Fibroblast of villous mesenchyme (primary cell): ENCODE data around the gene AKAP13. TPM values are rescaled to one million over a fixed set of nuclear protein-coding genes. Genes with fewer than 3 reads are reported as not detected.

Experiments
- DNase-seq: peaks from one replicate; pipeline ENCODE4 v3.0.0-alpha.2; 2010; ENCODE audit warnings: low read depth
- H3K4me3 ChIP-seq: 2 replicates; pipeline ENCODE4 v1.5.1; 2011; ENCODE audit warnings: low read depth, mild to moderate bottlenecking, low read length
- total RNA-seq: library from RNA; depleted of rRNA; stranded (reverse); fragments of >200 nt; gene quantifications from 2 replicates; pipeline ENCODE4 v1.2.3, GENCODE V29; 2012
- TF ChIP-seq, protein P1 (sequence below): IDR thresholded peaks from 2 replicates; pipeline ENCODE4 v1.5.1; 2012; ENCODE audit warnings: low read depth, mild to moderate bottlenecking, low read length; ENCODE audit not compliant: insufficient read depth

The AKAP13 gene
- total RNA-seq, 1 donor, result 164 TPM

DNA sequence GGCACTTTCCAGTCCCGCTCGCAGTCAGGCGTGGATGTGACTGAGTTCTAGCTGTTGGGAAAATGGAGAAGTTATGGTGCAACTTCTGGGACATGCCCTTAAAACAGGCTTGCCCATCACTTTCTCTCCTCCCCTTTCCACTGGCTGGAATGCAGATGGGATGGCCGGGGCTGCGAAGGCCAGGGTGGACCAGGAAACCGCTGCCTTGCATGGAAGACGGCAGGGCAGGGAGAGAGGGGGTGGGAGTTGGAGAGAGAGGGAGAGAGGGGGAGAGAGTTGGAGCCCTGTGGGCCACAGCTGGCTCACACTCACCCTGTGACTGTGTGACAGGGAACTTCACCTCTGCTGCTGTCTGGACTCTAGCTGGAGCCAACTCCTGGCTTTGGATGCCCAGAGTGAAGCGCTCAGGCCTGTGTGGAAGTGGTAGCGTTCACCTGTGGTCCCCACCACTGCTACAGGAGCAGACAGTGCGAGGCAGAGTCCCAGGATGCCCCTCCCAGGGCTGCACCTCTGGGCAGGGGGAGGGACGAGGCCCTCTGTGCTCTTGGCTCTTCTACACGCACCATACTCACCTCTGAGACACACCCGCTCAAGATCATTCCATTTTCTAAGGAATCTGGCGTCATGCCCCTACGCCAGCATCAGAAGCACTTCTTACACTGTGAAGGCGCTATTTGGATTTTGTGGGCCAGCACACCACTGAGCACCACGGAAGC, 377.7 kb downstream of the AKAP13 start:
- no peak overlapping the region for H3K4me3 ChIP-seq
- TF ChIP-seq, protein P1, sequence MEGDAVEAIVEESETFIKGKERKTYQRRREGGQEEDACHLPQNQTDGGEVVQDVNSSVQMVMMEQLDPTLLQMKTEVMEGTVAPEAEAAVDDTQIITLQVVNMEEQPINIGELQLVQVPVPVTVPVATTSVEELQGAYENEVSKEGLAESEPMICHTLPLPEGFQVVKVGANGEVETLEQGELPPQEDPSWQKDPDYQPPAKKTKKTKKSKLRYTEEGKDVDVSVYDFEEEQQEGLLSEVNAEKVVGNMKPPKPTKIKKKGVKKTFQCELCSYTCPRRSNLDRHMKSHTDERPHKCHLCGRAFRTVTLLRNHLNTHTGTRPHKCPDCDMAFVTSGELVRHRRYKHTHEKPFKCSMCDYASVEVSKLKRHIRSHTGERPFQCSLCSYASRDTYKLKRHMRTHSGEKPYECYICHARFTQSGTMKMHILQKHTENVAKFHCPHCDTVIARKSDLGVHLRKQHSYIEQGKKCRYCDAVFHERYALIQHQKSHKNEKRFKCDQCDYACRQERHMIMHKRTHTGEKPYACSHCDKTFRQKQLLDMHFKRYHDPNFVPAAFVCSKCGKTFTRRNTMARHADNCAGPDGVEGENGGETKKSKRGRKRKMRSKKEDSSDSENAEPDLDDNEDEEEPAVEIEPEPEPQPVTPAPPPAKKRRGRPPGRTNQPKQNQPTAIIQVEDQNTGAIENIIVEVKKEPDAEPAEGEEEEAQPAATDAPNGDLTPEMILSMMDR, result no peak

DNA sequence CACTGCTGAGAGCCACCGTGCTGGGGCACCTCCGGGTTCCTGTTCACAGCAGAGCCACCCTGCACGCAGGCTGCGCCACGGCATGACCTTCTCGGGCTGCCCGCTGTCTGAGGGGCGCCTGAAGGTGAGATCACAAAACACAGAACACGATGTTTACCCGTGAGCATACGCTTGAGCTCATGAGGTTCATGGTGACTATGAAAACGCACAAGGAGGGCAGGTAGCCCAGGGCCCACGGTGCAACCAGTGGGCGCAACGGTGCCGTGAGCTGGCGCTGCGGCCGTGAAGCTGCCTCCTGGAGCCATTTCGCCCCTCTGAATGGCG, 378.2 kb downstream of the AKAP13 start:
- TF ChIP-seq, protein P1, result no peak
- DNase-seq, result no peak
- H3K4me3 ChIP-seq, result no peak overlapping the region

More for the DNA sequence above, 377.7 kb downstream of the AKAP13 start:
- no peak for DNase-seq

DNA sequence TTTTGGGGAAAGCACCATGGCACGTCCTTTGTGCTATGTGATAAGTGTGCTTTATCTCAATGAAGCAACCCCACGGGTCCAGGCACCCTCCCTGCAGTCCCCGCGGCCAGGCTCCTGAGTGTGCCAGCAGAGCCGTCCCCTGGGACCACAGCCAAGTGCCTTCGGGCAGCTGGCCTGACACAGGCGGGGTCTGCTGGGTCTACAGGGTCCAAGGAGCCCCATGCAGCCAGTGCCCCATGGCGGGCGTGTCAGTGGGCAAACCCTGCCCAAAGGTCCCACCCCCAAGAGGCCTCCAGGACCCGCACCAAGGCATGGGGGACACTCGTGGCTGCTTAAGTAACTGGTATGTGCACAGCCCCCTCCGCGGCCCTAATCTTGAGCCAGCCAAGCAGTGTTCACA, 379.0 kb downstream of the AKAP13 start:
- no peak for DNase-seq
- TF ChIP-seq, protein P1, result no peak
- no peak overlapping the region for H3K4me3 ChIP-seq

DNA sequence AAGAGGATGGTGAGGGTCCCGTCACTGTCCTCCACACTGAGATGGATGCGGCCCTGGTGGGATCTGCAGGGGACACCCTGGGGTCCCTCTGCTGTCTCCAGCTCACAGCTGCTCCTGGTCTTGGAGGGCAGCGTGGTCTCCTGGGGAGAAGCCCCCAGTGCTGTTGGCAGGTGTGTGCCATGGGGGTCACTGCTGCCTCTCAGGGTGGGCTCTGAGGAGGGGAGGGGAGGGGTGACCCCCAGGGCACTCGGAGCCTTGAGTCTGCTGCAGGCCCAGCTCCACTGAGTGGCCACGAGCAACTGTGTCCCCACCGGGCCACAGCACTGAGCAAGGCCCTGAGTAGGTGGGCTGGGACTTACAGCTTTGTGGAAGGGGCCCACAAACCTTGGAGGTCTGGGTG, 379.6 kb downstream of the AKAP13 start:
- DNase-seq, result no peak

DNA sequence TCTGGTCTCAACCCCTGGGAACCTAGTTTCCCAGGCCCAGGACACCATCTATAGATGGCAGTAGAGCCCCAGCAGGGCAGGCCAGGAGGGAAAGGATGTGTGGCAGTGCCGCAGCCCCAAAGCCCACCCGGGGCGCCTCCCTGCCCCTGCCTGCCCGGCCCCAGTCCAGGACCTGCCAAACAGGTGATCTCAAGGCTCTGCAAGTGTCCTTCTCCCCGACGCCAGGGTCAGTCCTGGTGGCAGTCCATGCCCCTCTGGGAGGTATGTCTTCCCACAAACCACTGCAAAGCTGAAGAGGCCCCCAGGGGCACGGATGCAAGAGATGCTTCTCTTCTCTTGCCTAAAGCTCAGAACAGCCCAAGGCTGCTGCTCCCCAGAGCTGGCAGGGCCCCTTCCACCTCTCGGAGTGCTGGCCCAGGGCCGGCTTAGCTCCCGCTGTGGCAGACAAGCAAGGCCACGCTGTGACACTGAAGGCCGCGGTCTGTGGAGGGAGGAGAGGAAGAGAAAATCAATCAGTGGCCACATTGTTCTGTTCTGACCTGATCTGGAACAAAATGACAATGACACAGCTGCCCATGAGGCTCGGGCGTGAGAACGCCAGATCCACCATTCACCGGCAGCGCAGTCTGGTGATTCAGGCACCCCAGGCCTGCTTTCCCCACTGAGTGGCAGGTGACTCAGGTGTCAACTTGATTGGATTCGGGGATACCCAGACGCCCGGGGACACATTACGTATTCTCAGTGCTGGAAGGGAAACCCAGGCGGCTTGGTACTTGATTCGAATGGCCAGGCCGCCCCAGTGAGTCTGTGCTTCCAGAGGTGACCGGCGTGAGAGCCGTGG, 380.3 kb downstream of the AKAP13 start:
- TF ChIP-seq, protein P1, result peak; percentile 18
- H3K4me3 ChIP-seq, result no peak overlapping the region
- no peak for DNase-seq

More for the DNA sequence above, 379.6 kb downstream of the AKAP13 start:
- H3K4me3 ChIP-seq, result no peak overlapping the region
- TF ChIP-seq, protein P1, result no peak

DNA sequence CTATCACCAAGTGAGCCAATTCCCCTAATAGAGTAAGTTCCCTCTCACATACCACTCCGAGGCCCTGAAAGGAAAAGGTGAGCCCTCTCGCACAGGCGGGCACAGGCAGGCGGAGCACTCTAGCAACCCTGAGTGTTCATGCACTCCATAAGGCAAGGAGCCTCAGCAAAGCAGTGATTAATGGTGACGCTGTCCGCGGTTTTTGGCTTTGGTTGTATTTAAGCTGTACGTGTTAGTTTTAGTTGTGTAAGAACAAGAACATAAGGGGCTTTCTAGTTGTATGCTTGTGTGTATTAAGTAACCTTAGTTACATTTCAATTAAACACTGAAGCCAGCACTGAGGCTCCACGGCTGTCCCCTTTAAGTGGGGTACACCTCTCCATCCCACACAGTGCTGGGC, 381.2 kb downstream of the AKAP13 start:
- TF ChIP-seq, protein P1, result no peak
- DNase-seq, result no peak
- no peak overlapping the region for H3K4me3 ChIP-seq
